Ascending aorta (tissue), 2 donors: ENCODE measurements around the gene NR2F1. TPM values are rescaled to one million over a fixed set of nuclear protein-coding genes. Genes with fewer than 3 reads are reported as not detected.

Experiments used
- DNase-seq, 2 donors: peaks; one replicate each; pipeline ENCODE4 v3.0.0-alpha.2; 2019; ENCODE audit warnings: low spot score in 2 of 2
- H3K27ac ChIP-seq, 2 donors: fragments of 200-600 bp; sonication (generic); one replicate each; pipeline ENCODE4 v1.5.1; 2016 to 2017; ENCODE audit warnings: mild to moderate bottlenecking in 1 of 2
- H3K27me3 ChIP-seq: fragments of 200-600 bp; sonication (generic); one replicate; pipeline ENCODE4 v1.5.1; 2017
- H3K36me3 ChIP-seq, 2 donors: fragments of 200-600 bp; sonication (generic); one replicate each; pipeline ENCODE4 v1.5.1; 2016
- H3K4me1 ChIP-seq, 2 donors: fragments of 200-600 bp; sonication (generic); one replicate each; pipeline ENCODE4 v1.5.1; 2016 to 2017; ENCODE audit warnings: mild to moderate bottlenecking in 1 of 2
- H3K4me3 ChIP-seq, 2 donors: fragments of 200-600 bp; sonication (generic); one replicate each; pipeline ENCODE4 v1.5.1; 2016 to 2017; ENCODE audit warnings: mild to moderate bottlenecking in 1 of 2
- H3K9me3 ChIP-seq, 2 donors: fragments of 200-600 bp; sonication (generic); one replicate each; pipeline ENCODE4 v1.5.1; 2016
- CTCF ChIP-seq, 3 experiments: fragments of 200-600 bp in 2 of 3; fragments of 450-650 bp in 1 of 3; sonication (generic) in 2 of 3; IDR thresholded peaks; one replicate each; pipeline ENCODE4 v1.5.1; 2016 to 2019; ENCODE audit warnings: antibody characterized with exemption in 3 of 3, mild to moderate bottlenecking in 1 of 3, moderate library complexity in 1 of 3
- intact Hi-C: fragments of 100-400 bp; cut with DNase I; formaldehyde crosslinking; loops from one replicate; pipeline ENCODE4 v1.15.1; 2023
- total RNA-seq: library from RNA; depleted of rRNA; stranded (reverse); fragments of >200 nt; gene quantifications from one replicate; pipeline ENCODE4 v1.1.0, GENCODE V29; 2016

NR2F1 gene
- total RNA-seq, 1 donor from 2014 or later: 8.0 TPM

- intact Hi-C loops: no loop called here
- Histone ChIP-seq H3K9me3 (no peaks in the 10 kb centered on the region), H3K4me1 (no peaks in the 10 kb centered on the region), H3K27me3 (peaks cover 4% of the 10 kb centered on the region), H3K4me3 (no peak overlapping the region), H3K27ac (no peak overlapping the region), H3K36me3 (no peaks in the 10 kb centered on the region)
- DNase-seq: no peak
- no peak for TF ChIP-seq CTCF (IDR thresholded peaks at IDR 0.05)
Measured at GRCh38 chr5:93596310-93596675, 13.3 kb downstream of the NR2F1 start.

GRCh38 chr5:93596676-93597490, 13.9 kb downstream of the NR2F1 start:
- peaks cover 4% of the 10 kb centered on the region for H3K27me3 ChIP-seq
- H3K27ac ChIP-seq: no peak overlapping the region
- H3K9me3 ChIP-seq: no peaks in the 10 kb centered on the region
- H3K4me1 ChIP-seq: no peaks in the 10 kb centered on the region
- H3K36me3 ChIP-seq: no peaks in the 10 kb centered on the region
- TF ChIP-seq CTCF (IDR thresholded peaks at IDR 0.05): no peak
- H3K4me3 ChIP-seq: no peak overlapping the region
- intact Hi-C loops: no loop called here
- DNase-seq: no peak

GRCh38 chr5:93598091-93599000, 15.3 kb downstream of the NR2F1 start:
- H3K4me3 ChIP-seq: no peak overlapping the region
- peaks cover 15% of the 10 kb centered on the region for H3K27me3 ChIP-seq
- no peaks in the 10 kb centered on the region for H3K9me3 ChIP-seq
- TF ChIP-seq CTCF (IDR thresholded peaks at IDR 0.05): no peak
- H3K4me1 ChIP-seq: no peaks in the 10 kb centered on the region
- no peak for DNase-seq
- intact Hi-C loops: no loop called here
- no peaks in the 10 kb centered on the region for H3K36me3 ChIP-seq
- H3K27ac ChIP-seq: no peak overlapping the region

- no peaks in the 10 kb centered on the region for H3K36me3 ChIP-seq
- peaks cover 0 to under 1% of the 10 kb centered on the region in 2 donors for H3K4me1 ChIP-seq
- no peak for DNase-seq
- H3K27ac ChIP-seq: no peak overlapping the region
- intact Hi-C loops: no loop called here
- H3K4me3 ChIP-seq: no peak overlapping the region
- no peaks in the 10 kb centered on the region for H3K9me3 ChIP-seq
- H3K27me3 ChIP-seq: peaks cover 21% of the 10 kb centered on the region
- TF ChIP-seq CTCF (IDR thresholded peaks at IDR 0.05): no peak
Measured at GRCh38 chr5:93599001-93599379, 16.0 kb downstream of the NR2F1 start.

GRCh38 chr5:93599399-93600120, 16.5 kb downstream of the NR2F1 start:
- Histone ChIP-seq H3K27me3 (peaks cover 25% of the 10 kb centered on the region), H3K4me3 (no peak overlapping the region), H3K36me3 (no peaks in the 10 kb centered on the region), H3K9me3 (no peaks in the 10 kb centered on the region), H3K4me1 (peaks cover 0 to 2% of the 10 kb centered on the region in 2 donors), H3K27ac (no peak overlapping the region)
- no peak for DNase-seq
- intact Hi-C loops: no loop called here
- no peak for TF ChIP-seq CTCF (IDR thresholded peaks at IDR 0.05)
